ENCODE results near the gene ABHD6.
"Not testable (repeated sequence)": the region's sequence is repeated elsewhere in the genome, so short reads cannot be mapped to it uniquely, and the experiment has no call there.

The ABHD6 gene

GRCh38 chr3:58324391-58325390 lies 87.1 kb downstream of the ABHD6 start:
- no peak for DNase-seq

DNA sequence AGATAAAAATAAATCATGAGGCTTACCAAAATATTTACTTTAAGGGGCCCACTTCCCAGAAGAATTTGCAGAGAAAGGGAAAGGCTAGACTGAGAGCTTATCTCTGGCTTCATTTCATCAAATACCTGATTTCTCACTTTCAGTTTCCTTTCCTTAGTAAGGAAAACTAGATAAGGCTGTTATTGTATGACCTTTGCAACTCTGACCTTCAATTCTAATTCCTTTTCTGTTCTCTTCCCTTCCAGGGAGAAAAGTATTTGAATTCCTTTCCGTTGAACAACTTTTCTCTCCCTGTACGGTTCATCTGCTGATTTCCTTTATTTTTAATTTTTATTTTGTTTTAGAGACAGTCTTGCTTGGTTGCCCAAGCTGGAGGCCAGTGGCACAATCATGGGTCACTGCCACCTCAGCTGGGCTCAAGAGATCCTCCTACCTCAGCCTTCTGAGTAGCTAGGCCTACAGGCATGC lies 88.0 kb downstream of the ABHD6 start:
- DNase-seq: no peak

DNA sequence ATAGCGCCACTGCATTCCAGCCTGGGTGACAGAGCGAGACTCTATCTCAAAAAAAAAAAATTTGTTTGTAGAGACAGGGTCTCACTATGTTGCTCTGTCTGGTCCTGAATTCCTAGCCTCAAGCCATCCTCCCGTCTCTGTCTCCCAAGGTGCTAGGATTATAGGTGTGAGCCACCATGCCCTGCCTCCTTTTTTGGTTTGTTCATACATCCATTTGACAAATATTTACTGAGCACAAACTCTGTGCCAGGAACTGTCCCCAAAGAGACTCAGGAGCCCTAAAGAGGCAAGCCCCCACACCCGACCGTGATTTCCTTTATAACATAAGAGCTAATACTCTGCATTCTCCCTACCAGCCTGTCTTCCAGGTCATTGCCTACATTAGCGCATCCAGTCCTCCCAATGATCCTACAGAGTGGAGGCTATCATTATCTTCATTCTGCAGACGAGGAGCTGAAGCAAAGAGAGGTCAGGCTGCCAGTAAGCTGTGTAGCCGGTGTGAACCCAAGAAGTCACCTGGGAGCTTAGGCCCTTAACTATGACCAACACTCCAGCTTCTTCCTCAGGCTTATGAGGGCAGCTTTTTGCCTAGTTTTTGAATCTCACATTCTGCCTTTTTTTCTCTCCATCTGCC lies 88.8 kb downstream of the ABHD6 start:
- DNase-seq: no peak

GRCh38 chr3:58329150-58329921 lies 91.7 kb downstream of the ABHD6 start:
- DNase-seq: no peak

GRCh38 chr3:58329922-58330413 lies 92.4 kb downstream of the ABHD6 start:
- no peak for DNase-seq

- DNase-seq: no peak
Measured at GRCh38 chr3:58331593-58332152, 94.1 kb downstream of the ABHD6 start.

DNA sequence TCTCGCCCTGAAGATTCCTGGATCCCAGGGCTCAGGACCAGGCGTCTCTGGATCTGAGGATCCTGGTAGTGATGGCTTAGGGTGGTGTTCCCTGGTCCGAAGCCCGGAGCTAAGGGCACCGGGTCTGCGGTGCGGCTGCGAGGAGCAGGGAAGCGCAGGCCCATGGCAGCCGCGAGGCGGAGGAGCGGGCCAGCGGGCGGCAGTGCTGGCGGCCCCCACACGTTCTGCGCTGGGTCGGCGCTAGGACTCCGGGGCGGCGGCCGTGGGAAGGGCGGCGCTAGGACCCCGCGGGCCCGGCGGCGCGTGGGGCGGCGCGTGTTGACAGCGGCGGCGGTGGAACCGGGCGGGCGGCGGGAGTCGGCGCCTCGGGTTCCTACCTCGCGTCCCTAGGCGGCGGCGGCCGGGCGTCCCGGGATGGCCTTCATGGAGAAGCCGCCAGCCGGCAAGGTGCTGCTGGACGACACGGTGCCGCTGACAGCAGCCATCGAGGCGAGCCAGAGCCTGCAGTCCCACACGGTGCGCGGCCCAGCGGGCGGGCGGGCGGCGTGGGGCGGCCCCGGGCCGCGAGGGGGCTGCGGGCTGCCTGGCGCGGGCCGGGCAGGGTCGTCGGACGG lies 95.1 kb downstream of the ABHD6 start, which contains the start of gene PXK:
PXK (plus strand) TSS at position 318 of the 614 bp plus-strand sequence; CDS start at position 415, 97 bp downstream.
- DNase-seq: peak; percentile 84

GRCh38 chr3:58333206-58334012 lies 95.8 kb downstream of the ABHD6 start:
- peak; percentile 65 for DNase-seq

- no peak for DNase-seq
Measured at GRCh38 chr3:58334013-58334321, 96.4 kb downstream of the ABHD6 start.

DNA sequence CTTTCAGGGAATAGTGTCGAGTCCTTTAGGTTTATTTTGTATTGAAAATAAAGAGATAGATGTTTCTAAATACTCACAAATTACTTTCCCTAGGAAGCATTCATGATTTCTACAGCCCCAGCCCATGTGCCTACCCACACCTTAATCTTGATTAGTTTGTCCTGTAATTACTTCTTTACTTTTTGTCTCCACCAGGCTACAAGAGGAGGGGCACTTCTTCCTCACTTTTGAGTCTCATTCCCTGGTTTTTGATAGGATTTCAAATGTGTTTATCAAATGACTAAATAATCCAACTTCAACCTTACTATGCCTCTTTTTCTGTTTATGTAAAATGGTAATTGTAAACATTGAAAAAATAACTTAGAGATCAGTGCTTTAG lies 96.9 kb downstream of the ABHD6 start:
- DNase-seq: no peak

DNA sequence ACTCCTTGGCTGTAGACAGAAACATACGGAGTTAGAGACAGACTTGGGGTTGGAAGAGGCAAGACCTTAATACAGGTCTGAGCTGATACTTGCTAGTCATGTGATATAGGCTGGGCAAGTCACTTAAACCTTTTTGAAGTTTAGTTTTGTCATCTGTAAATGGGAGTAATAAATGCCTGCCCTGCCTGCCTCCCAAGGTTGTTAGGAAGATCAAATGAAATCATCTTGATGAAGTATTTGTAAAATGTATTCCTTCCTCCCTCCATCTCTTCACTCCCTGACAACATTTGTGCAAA lies 98.0 kb downstream of the ABHD6 start:
- no peak for DNase-seq

DNA sequence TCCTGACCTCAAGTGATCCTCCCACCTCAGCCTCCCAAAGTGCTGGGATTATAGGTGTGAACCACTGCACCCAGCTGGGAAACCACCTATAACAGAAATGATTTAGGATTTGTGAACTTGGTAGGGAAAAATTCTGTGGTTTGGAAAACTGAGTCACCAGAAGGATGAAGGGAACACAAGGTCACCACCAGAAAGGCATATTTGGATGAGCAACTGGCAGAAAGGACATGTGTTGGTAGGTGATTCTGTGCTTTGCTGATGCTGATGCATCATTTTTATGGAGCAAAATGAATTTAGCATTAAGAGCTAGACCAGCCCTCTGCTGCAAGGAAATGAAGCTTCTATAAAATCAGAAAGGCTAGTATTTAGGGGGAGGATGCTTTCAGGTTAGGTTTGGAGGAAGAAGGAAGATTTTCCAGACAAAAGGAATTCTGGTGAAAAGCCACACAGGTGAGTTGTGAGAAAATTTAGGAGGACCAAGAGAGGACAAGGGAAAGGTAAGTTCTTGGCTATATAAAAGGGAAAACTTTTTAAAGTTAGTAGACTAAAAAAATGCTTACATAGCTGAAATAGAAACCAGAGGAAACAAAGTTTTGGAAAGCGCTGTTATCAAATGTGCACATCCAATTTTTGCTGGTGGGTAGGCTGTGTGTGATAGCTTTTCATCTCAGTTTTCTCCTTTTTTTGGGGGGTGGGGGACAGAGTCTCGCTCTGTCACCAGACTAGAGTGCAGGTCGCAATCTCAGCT lies 98.7 kb downstream of the ABHD6 start:
- no peak for DNase-seq

DNA sequence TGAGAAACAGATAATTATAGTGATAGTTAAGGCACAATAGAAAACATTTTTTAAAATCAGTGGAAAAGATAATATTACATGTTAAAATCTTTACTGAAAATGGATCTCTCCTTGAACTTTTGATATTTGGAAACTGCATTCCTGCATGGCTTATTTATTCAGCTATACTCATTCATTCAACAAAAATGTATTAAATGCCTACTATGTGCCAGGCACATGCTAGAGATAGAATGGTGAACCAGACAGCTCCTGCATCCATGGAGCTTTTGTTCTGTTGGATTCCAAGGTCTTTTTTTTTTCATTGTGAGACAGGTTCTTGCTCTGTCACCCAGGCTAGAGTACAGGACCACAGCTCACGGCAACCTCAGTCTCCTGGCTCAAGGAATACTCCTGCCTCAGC lies 99.6 kb downstream of the ABHD6 start:
- DNase-seq: no peak

- not testable (repeated sequence) for DNase-seq
Measured at GRCh38 chr3:58339146-58339545, 101.6 kb downstream of the ABHD6 start.

DNA sequence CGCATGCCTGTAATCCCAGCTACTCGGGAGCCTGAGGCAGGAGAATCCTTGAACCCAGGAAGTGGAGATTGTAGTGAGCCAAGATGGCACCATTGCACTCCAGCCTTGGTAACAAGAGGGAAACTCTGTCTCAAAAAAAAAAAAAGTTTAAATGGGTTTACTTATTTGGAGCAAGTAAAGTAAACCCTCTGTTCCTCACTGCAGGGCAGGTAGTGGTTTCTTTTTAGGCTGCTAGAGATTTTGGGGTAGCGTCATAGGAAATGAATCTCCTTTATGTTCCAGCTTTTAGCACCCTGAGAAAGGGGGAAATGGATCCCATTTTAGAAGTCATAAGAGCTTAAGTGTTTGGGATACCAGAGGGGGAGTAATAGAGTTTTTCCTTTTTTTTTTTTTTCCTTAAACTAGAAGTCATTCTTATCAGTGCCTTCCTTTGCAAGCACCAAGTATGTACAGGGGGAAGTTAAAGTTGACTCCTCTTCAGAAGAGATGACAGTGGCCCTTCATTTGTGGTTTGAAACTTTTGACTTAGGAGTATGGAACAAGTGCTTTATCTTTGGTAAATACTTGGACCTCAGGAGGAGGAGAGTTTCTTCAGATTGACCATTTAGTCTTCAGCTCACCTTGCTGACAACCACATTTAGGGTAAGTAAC lies 103.1 kb downstream of the ABHD6 start:
- no peak for DNase-seq

DNA sequence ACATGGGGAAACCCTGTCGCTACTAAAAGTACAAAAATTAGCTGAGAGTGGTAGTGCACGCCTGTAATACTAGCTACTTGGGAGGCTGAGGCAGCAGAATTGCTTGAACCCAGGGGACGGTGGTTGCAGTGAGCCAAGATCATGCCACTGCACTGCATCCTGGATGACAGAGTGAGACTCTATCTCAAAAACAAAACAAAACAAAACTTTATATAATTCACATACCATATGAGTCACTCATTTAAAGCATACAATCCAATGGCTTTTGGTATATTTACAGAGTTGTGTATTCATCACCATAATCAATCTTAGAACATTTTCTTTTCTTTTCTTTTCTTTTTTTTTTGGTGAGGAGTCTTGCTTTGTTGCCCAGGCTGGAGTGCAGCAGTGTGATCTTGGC lies 103.8 kb downstream of the ABHD6 start:
- DNase-seq: no peak

DNA sequence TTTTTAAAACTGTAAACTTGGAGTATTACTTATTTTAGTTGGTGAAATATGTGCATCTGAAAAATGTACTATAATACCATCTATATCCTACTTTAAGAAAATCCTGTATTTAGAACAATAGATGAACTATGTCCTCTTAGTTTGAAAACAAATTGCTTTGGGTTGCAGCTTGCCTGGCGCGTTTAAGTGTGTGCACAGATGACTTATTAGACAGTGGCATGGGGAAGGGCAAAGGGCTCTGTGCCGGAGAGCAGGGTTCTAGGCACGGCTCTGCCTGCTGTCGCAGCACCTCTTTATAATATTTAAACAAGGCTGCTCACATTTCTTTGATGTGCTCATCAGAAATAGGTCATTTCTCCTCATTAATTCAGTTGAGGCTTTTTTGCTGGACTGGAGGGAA lies 105.1 kb downstream of the ABHD6 start:
- DNase-seq: no peak
